Heart left ventricle (tissue), 16 donors: ENCODE data around the gene LONP1. TPM values are rescaled to one million over a fixed set of nuclear protein-coding genes. Genes with fewer than 3 reads are reported as not detected.

ENCODE experiments used
- ATAC-seq, 4 donors: fragments of 200-7000 bp; cut with Tn5 transposase; one replicate each; pipeline ENCODE4 v1.9.1; 2020 to 2022; ENCODE audit warnings: moderate library complexity in 4 of 4, mild to moderate bottlenecking in 3 of 4, moderate number of reproducible peaks in 1 of 4
- DNase-seq, 5 donors: peaks; one replicate each; pipeline ENCODE4 v3.0.0-alpha.2; 2020
- H3K27ac ChIP-seq, 12 donors: fragments of 200-600 bp; sonication (generic) in 4 of 12; one replicate each; pipeline versions ENCODE4 v1.5.0 to v1.8.0; 2016 to 2022; ENCODE audit warnings: mild to moderate bottlenecking in 2 of 12
- H3K27me3 ChIP-seq, 9 donors: fragments of 200-600 bp; sonication (generic) in 2 of 9; one replicate each; pipeline versions ENCODE4 v1.5.1 to v1.8.0; 2016 to 2022; ENCODE audit warnings: mild to moderate bottlenecking in 3 of 9
- H3K36me3 ChIP-seq, 9 donors: fragments of 200-600 bp; sonication (generic) in 2 of 9; one replicate each; pipeline versions ENCODE4 v1.5.0 to v1.8.0; 2018 to 2022; ENCODE audit warnings: mild to moderate bottlenecking in 2 of 9
- H3K4me1 ChIP-seq, 12 donors: fragments of 200-600 bp; sonication (generic) in 4 of 12; one replicate each; pipeline versions ENCODE4 v1.5.0 to v1.8.0; 2016 to 2022; ENCODE audit warnings: mild to moderate bottlenecking in 3 of 12
- H3K4me3 ChIP-seq, 12 donors: fragments of 200-600 bp; sonication (generic) in 4 of 12; one replicate each; pipeline versions ENCODE4 v1.5.0 to v1.8.0; 2017 to 2022; ENCODE audit warnings: mild to moderate bottlenecking in 9 of 12, moderate library complexity in 4 of 12
- H3K9me3 ChIP-seq, 12 donors: fragments of 200-600 bp; sonication (generic) in 4 of 12; one replicate each; pipeline versions ENCODE4 v1.5.0 to v1.8.0; 2016 to 2022; ENCODE audit warnings: mild to moderate bottlenecking in 1 of 12
- POLR2A ChIP-seq, 2 donors: fragments of 450-650 bp; IDR thresholded peaks; one replicate each; pipeline ENCODE4 v1.6.1; 2017; ENCODE audit warnings: antibody characterized with exemption in 2 of 2, mild to moderate bottlenecking in 2 of 2, moderate library complexity in 2 of 2
- WGBS, 4 donors: extraction: QIAGEN DNeasy Blood & Tissue Kit in 2 of 4; methylation state at CpG; one replicate each; pipeline versions ENCODE4 v1.1.5 to v1.1.7; 2013 to 2018; 5-methylcytosine and 5-hydroxymethylcytosine counted together
- intact Hi-C, 10 donors: fragments of 100-400 bp; cut with DNase I; formaldehyde crosslinking; loops; one replicate each; pipeline versions ENCODE4 v1.11.1 to v1.14.2; 2022
- polyA plus RNA-seq, 2 donors: library from polyadenylated mRNA; stranded (reverse); fragments of 200-250 nt; gene quantifications; one replicate each; pipeline ENCODE4 v1.2.3, GENCODE V29; 2013
- total RNA-seq, 9 donors: library from RNA; depleted of rRNA in 2 of 9; stranded (reverse); fragments of >200 nt in 2 of 9; fragmentation: NEBNext Ultra II Directional in 3 of 9; extraction: Animal tissue kit (Norgen Biotek cat#: 25700) in 3 of 9; gene quantifications; one replicate each; pipeline versions ENCODE4 v1.1.0 to v1.2.4, GENCODE V29; 2016 to 2023
- TF ChIP-seq, protein P1 (sequence below), 12 donors: fragments of 200-600 bp; sonication (generic) in 4 of 12; IDR thresholded peaks; one replicate each; pipeline versions ENCODE4 v1.5.0 to v1.8.0; 2018 to 2022; ENCODE audit warnings: antibody characterized with exemption in 12 of 12, mild to moderate bottlenecking in 5 of 12
- donor health status: ischemic (EF 13 %, LVEDD 7.1; RV severe dilation, severe dysfunction).
- donor health status: healthy with polysubstance abuse.
- donor health status: DM: no; HTN: yes; CAD: no.
- donor health status: DM: no; HTN: no; CAD: no.
- donor health status: ischemic (EF 25% LVEDD 6.9; RV normal size, moderate dysfunction).
- donor health status: ischemic (EF 25% LVEDD 5.7; RV mildly dilated, moderate dysfunction).
- donor health status: healthy.
- donor health status: DM: yes; HTN: yes; CAD: no.
- donor health status: ischemic (EF 35%, LVEDD 5.7; RV mildly dilated, moderate dysfunction).
- donor health status: nonischemic (EF 11% LVEDD 7.7; RV severe dilation, severe dysfunction).
- donor health status: DM: yes; HTN: yes; CAD: no.
- donor health status: PGD.
- donor health status: ischemic (EF 29% LVEDD 5.4; RV normal size, mild dysfunction).
- donor health status: nonischemic (EF 23%, LVEDD 6.1; RV moderate dilation, normal function).

Gene LONP1
- total and polyA plus RNA-seq, 11 donors: 61.2 to 123 (median 94.6) TPM

- H3K27ac ChIP-seq: no peak overlapping the region
- no peak overlapping the region for H3K4me3 ChIP-seq
- DNase-seq (no peak), ATAC-seq (no peak)
- no peak for TF ChIP-seq POLR2A (IDR thresholded peaks at IDR 0.05)
- TF ChIP-seq, protein P1, sequence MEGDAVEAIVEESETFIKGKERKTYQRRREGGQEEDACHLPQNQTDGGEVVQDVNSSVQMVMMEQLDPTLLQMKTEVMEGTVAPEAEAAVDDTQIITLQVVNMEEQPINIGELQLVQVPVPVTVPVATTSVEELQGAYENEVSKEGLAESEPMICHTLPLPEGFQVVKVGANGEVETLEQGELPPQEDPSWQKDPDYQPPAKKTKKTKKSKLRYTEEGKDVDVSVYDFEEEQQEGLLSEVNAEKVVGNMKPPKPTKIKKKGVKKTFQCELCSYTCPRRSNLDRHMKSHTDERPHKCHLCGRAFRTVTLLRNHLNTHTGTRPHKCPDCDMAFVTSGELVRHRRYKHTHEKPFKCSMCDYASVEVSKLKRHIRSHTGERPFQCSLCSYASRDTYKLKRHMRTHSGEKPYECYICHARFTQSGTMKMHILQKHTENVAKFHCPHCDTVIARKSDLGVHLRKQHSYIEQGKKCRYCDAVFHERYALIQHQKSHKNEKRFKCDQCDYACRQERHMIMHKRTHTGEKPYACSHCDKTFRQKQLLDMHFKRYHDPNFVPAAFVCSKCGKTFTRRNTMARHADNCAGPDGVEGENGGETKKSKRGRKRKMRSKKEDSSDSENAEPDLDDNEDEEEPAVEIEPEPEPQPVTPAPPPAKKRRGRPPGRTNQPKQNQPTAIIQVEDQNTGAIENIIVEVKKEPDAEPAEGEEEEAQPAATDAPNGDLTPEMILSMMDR (IDR thresholded peaks at IDR 0.05): no peak
- H3K36me3 ChIP-seq: peaks cover 0 to 88% (median 59%) of the 10 kb centered on the region in 9 donors
- intact Hi-C loops: no loop called here
- peaks cover 0 to 9% (median 3%) of the 10 kb centered on the region in 12 donors for H3K4me1 ChIP-seq
- WGBS, 4 donors: 92 to 100% (median 94%) methylated on average over 2 of the region's 2 CpGs
- H3K27me3 ChIP-seq: no peaks in the 10 kb centered on the region
- no peaks in the 10 kb centered on the region for H3K9me3 ChIP-seq
These were observed 77.7 kb downstream of the LONP1 start for GRCh38 chr19:5642204-5642603.

Other genes starting within 250 kb of the LONP1 start
- under 1 TPM in 4 of 9 donors, not detected in 5; 0.17 to 0.44 (median 0.30) TPM for gene TINCR, start 152.2 kb downstream of the LONP1 start, total RNA-seq
- gene TINCR, start 152.2 kb downstream of the LONP1 start, polyA plus RNA-seq: under 1 TPM in 1 of 2 donors, not detected in 1; 0.07 TPM
- 10 to 100 TPM; 14.2 to 56.7 (median 44.2) TPM for gene SAFB2, start 97.4 kb downstream of the LONP1 start, total RNA-seq
- 10 to 100 TPM; 32.8 to 49.7 TPM for gene SAFB2, start 97.4 kb downstream of the LONP1 start, polyA plus RNA-seq
- 10 to 100 TPM; 22.3 to 59.6 (median 48.0) TPM for gene SAFB, start 97.1 kb downstream of the LONP1 start, total RNA-seq
- 10 to 100 TPM; 43.5 to 48.9 TPM for gene SAFB, start 97.1 kb downstream of the LONP1 start, polyA plus RNA-seq
- gene MICOS13, start 39.6 kb downstream of the LONP1 start, total RNA-seq: 100 to 1,000 TPM; 103 to 149 (median 123) TPM
- gene MICOS13, start 39.6 kb downstream of the LONP1 start, polyA plus RNA-seq: 100 to 1,000 TPM; 178 to 435 TPM
- 10 to 100 TPM in 2 of 9 donors, 1 to 10 TPM in 7; 3.7 to 14.4 (median 5.2) TPM for gene HSD11B1L, start 39.1 kb downstream of the LONP1 start, total RNA-seq
- 1 to 10 TPM; 5.4 to 6.6 TPM for gene HSD11B1L, start 39.1 kb downstream of the LONP1 start, polyA plus RNA-seq
- gene RPL36, start 29.9 kb downstream of the LONP1 start, total RNA-seq: 100 to 1,000 TPM; 255 to 475 (median 365) TPM
- gene RPL36, start 29.9 kb downstream of the LONP1 start, polyA plus RNA-seq: 100 to 1,000 TPM; 851 to 981 TPM
- not detected for gene CATSPERD, start 491 bp upstream of the LONP1 start, total RNA-seq
- not detected for gene CATSPERD, start 491 bp upstream of the LONP1 start, polyA plus RNA-seq
- 1 to 10 TPM in 5 of 9 donors, under 1 TPM in 2, not detected in 2; 0.96 to 1.9 (median 1.3) TPM for gene PRR22, start 64.6 kb upstream of the LONP1 start, total RNA-seq
- 1 to 10 TPM in 1 of 2 donors, under 1 TPM in 1; 0.91 to 1.1 TPM for gene PRR22, start 64.6 kb upstream of the LONP1 start, polyA plus RNA-seq
- gene DUS3L, start 71.0 kb upstream of the LONP1 start, total RNA-seq: 10 to 100 TPM; 12.0 to 19.9 (median 15.3) TPM
- 10 to 100 TPM; 17.3 to 20.7 TPM for gene DUS3L, start 71.0 kb upstream of the LONP1 start, polyA plus RNA-seq
- 10 to 100 TPM in 7 of 9 donors, 1 to 10 TPM in 2; 8.0 to 54.2 (median 17.2) TPM for gene NRTN, start 84.9 kb upstream of the LONP1 start, total RNA-seq
- 10 to 100 TPM; 18.2 to 34.5 TPM for gene NRTN, start 84.9 kb upstream of the LONP1 start, polyA plus RNA-seq
- gene FUT6, start 119.6 kb upstream of the LONP1 start, total RNA-seq: not detected
- gene FUT6, start 119.6 kb upstream of the LONP1 start, polyA plus RNA-seq: not detected
- gene FUT3, start 131.3 kb upstream of the LONP1 start, total RNA-seq: not detected
- under 1 TPM in 1 of 2 donors, not detected in 1; 0.07 TPM for gene FUT3, start 131.3 kb upstream of the LONP1 start, polyA plus RNA-seq
- not detected for gene FUT5, start 150.4 kb upstream of the LONP1 start, total RNA-seq
- gene FUT5, start 150.4 kb upstream of the LONP1 start, polyA plus RNA-seq: not detected
- gene NDUFA11, start 183.6 kb upstream of the LONP1 start, total RNA-seq: 100 to 1,000 TPM; 388 to 533 (median 476) TPM
- 100 to 1,000 TPM; 791 to 945 TPM for gene NDUFA11, start 183.6 kb upstream of the LONP1 start, polyA plus RNA-seq
- 1 to 10 TPM; 1.7 to 3.9 (median 2.3) TPM for gene VMAC, start 184.7 kb upstream of the LONP1 start, total RNA-seq
- 1 to 10 TPM; 1.3 to 3.8 TPM for gene VMAC, start 184.7 kb upstream of the LONP1 start, polyA plus RNA-seq
- 1 to 10 TPM; 1.2 to 6.2 (median 3.3) TPM for gene CAPS, start 194.1 kb upstream of the LONP1 start, total RNA-seq
- gene CAPS, start 194.1 kb upstream of the LONP1 start, polyA plus RNA-seq: 1 to 10 TPM; 2.4 to 4.8 TPM